A549 (cell line): ENCODE results near the gene NHLRC2. TPM values are rescaled to one million over a fixed set of nuclear protein-coding genes. Genes with fewer than 3 reads are reported as not detected.

ENCODE experiments used
- ATAC-seq, 2 experiments: fragments of 200-7000 bp in 1 of 2; fragments of >200 bp in 1 of 2; cut with Nextera tagmentation in 1 of 2; cut with Tn5 transposase in 1 of 2; 3 replicates each; pipeline versions ENCODE4 v1.8.0 to v1.9.1; 2018 to 2020; ENCODE audit warnings: mild to moderate bottlenecking in 1 of 2, moderate library complexity in 1 of 2
- CTCF ChIA-PET: fragments of 300-600 bp; sonication (Branson Sonifier 250); formaldehyde crosslinking; extraction: SDS; loops from one replicate; lab custom pipeline; 2021; ENCODE audit warnings: antibody characterized with exemption, inconsistent platforms; lab: Yijun Ruan, JAX
- POLR2A ChIA-PET: fragments of 350-600 bp; formaldehyde crosslinking; extraction: SDS; loops from one replicate; lab custom pipeline; 2021; ENCODE audit warnings: antibody characterized with exemption, inconsistent platforms; lab: Yijun Ruan, JAX
- DNase-seq, 2 experiments: peaks; one replicate each; pipeline versions ENCODE4 v3.0.0 to v3.0.0-alpha.2; 2011 to 2016; ENCODE audit warnings: low read depth in 1 of 2, low spot score in 1 of 2
- FAIRE-seq: peaks from 2 replicates; lab custom pipeline; 2011; peaks lifted over from hg19 to GRCh38; lab: Jason Lieb, UNC
- H3K27ac ChIP-seq, 2 experiments: fragments of >200 bp; sonication (Bioruptor Twin); formaldehyde crosslinking; 3 replicates each; pipeline ENCODE4 v1.5.1; 2016 to 2017
- H3K4me1 ChIP-seq: fragments of >200 bp; sonication (Bioruptor Twin); formaldehyde crosslinking; 3 replicates; pipeline ENCODE4 v1.6.1; 2016
- H3K4me2 ChIP-seq: fragments of >200 bp; sonication (Bioruptor Twin); formaldehyde crosslinking; 3 replicates; pipeline ENCODE4 v1.6.1; 2016
- H3K4me3 ChIP-seq: fragments of >200 bp; sonication (Bioruptor Twin); formaldehyde crosslinking; 3 replicates; pipeline ENCODE4 v1.5.1; 2016
- H3K9me3 ChIP-seq: fragments of >200 bp; sonication (Bioruptor Twin); formaldehyde crosslinking; 3 replicates; pipeline ENCODE4 v1.6.1; 2016
- BHLHE40 ChIP-seq: IDR thresholded peaks from 2 replicates; pipeline ENCODE4 v1.6.1; 2012; ENCODE audit warnings: low read depth, low read length, inconsistent platforms
- CBX2 ChIP-seq: fragments of 200-600 bp; sonication (generic); IDR thresholded peaks from 2 replicates; pipeline ENCODE4 v1.6.1; 2016; ENCODE audit warnings: low read depth, mild to moderate bottlenecking, borderline replicate concordance
- EHF ChIP-seq: fragments of 250-450 bp; sonication (Bioruptor Pico); IDR thresholded peaks from 2 replicates; pipeline ENCODE4 v1.5.0; 2020; ENCODE audit warnings: mild to moderate bottlenecking
- EP300 ChIP-seq, 2 experiments: fragments of >200 bp; sonication (Bioruptor Twin); formaldehyde crosslinking; IDR thresholded peaks; 2 replicates in 1 of 2; 3 replicates in 1 of 2; pipeline ENCODE4 v1.6.1; 2016 to 2017
- FOSL2 ChIP-seq, 2 experiments: fragments of 450-650 bp in 1 of 2; fragments of >200 bp in 1 of 2; sonication (Bioruptor Twin) in 1 of 2; formaldehyde crosslinking; IDR thresholded peaks; 2 replicates each; pipeline versions ENCODE4 v1.5.0 to v1.6.1; 2016 to 2020; ENCODE audit warnings: mild to moderate bottlenecking in 1 of 2, moderate library complexity in 1 of 2
- GATA3 ChIP-seq: IDR thresholded peaks from 2 replicates; pipeline ENCODE4 v1.6.1; 2012; ENCODE audit warnings: borderline replicate concordance
- HOXB5 ChIP-seq: fragments of 250-450 bp; sonication (Bioruptor Pico); IDR thresholded peaks from 2 replicates; pipeline ENCODE4 v1.5.0; 2020; ENCODE audit warnings: mild to moderate bottlenecking, moderate library complexity
- JUNB ChIP-seq: fragments of >200 bp; sonication (Bioruptor Twin); formaldehyde crosslinking; IDR thresholded peaks from 2 replicates; pipeline ENCODE4 v1.6.1; 2016
- MAFK ChIP-seq: fragments of 450-650 bp; IDR thresholded peaks from 2 replicates; pipeline ENCODE4 v1.6.1; 2014; ENCODE audit not compliant: partially characterized antibody
- NPAS2 ChIP-seq: fragments of 250-450 bp; sonication (Bioruptor Pico); IDR thresholded peaks from 2 replicates; pipeline ENCODE4 v1.8.0; 2022; ENCODE audit warnings: mild to moderate bottlenecking, moderate library complexity, borderline replicate concordance
- RAD21 ChIP-seq, 2 experiments: fragments of >200 bp in 1 of 2; sonication (Bioruptor Twin) in 1 of 2; formaldehyde crosslinking in 1 of 2; IDR thresholded peaks in 1 of 2; conservative IDR thresholded peaks in 1 of 2; 2 replicates in 1 of 2; 3 replicates in 1 of 2; pipeline ENCODE4 v1.6.1; 2012 to 2018; ENCODE audit warnings: inconsistent platforms in 1 of 2
- SMC3 ChIP-seq: fragments of >200 bp; sonication (Bioruptor Twin); formaldehyde crosslinking; IDR thresholded peaks from 3 replicates; pipeline ENCODE4 v1.6.1; 2018; ENCODE audit warnings: inconsistent platforms
- SREBF2 ChIP-seq: fragments of 450-650 bp; IDR thresholded peaks from 2 replicates; pipeline ENCODE4 v1.6.1; 2014; ENCODE audit warnings: mild to moderate bottlenecking, moderate library complexity
- TFCP2L1 ChIP-seq: fragments of 250-450 bp; sonication (Bioruptor Pico); IDR thresholded peaks from 2 replicates; pipeline ENCODE4 v1.5.0; 2021; ENCODE audit warnings: mild to moderate bottlenecking
- WGBS: methylation state at CpG from one replicate; pipeline ENCODE4 v1.1.6; 2017; ENCODE audit errors: missing lambda C conversion rate; 5-methylcytosine and 5-hydroxymethylcytosine counted together
- polyA plus RNA-seq, 4 experiments: library from polyadenylated mRNA; depleted of rRNA in 3 of 4; stranded (reverse); fragments of >200 nt; fragmentation: RNase III in 1 of 4; extraction: RNeasy Plus Mini Kit Qiagen cat#74134 plus additional on column Dnase treatment in 1 of 4; gene quantifications; 2 replicates in 3 of 4; 3 replicates in 1 of 4; pipeline ENCODE4 v1.2.3, GENCODE V29; 2011 to 2017
- TF ChIP-seq, protein P1 (sequence below): IDR thresholded peaks from 2 replicates; pipeline ENCODE4 v1.6.1; 2012
- TF ChIP-seq, protein P2 (sequence below): fragments of >200 bp; sonication (Bioruptor Twin); formaldehyde crosslinking; IDR thresholded peaks from 3 replicates; pipeline ENCODE4 v1.6.1; 2016
- TF ChIP-seq, protein P3 (sequence below): IDR thresholded peaks from 2 replicates; pipeline ENCODE4 v1.6.1; 2012; ENCODE audit warnings: low read depth, borderline replicate concordance
- TF ChIP-seq, protein P4 (sequence below): fragments of 250-450 bp; sonication (Bioruptor Pico); IDR thresholded peaks from 2 replicates; pipeline ENCODE4 v1.5.0; 2020; ENCODE audit warnings: low read depth, mild to moderate bottlenecking, moderate library complexity
- TF ChIP-seq, protein P5 (sequence below): fragments of 250-450 bp; sonication (Bioruptor Pico); IDR thresholded peaks from 2 replicates; pipeline ENCODE4 v1.5.0; 2021; ENCODE audit warnings: mild to moderate bottlenecking, moderate library complexity, borderline replicate concordance

The NHLRC2 gene
- polyA plus RNA-seq, 2 of the 4 experiments (the other 2 are of a cell fraction), result 4.9 to 17.3 TPM

DNA sequence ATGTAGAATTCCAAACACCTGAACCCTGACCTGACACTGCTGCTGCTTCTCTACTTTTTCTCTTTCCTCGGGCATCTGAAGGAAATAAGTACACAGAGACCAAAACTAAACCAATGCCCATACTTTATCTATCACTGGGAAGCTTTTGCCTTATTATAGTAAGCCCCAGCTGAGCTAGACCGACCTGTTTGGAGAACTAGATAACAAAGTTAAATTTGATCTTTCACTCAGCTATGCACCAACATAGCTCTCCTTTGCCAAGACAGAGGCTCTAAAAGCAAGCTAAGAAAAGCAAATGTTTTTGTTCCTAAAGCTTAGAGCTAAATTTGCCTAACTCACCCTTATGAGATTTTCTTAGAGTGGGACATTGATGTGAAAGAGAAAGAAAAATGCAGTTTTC is 39.1 kb downstream of the NHLRC2 start:
- no peak overlapping the region for H3K27ac ChIP-seq
- H3K4me2 ChIP-seq, result no peak overlapping the region
- FAIRE-seq (no peak), DNase-seq (no peak)
- POLR2A ChIA-PET, result no interaction called here
- WGBS, result 76% methylated on average over 2 of the region's 2 CpGs
- H3K4me3 ChIP-seq, result no peak overlapping the region
- peaks cover 14% of the 10 kb centered on the region; the same call in 2 of the 3 replicates for H3K4me1 ChIP-seq
- TF ChIP-seq HOXB5, result no peak
- no peak for TF ChIP-seq BHLHE40
- no peak for TF ChIP-seq SMC3
- TF ChIP-seq TFCP2L1 (CRISPR knock-in tag), result no peak
- TF ChIP-seq, protein P1, sequence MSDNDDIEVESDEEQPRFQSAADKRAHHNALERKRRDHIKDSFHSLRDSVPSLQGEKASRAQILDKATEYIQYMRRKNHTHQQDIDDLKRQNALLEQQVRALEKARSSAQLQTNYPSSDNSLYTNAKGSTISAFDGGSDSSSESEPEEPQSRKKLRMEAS, result no peak
- TF ChIP-seq EHF (CRISPR knock-in tag), result no peak
- TF ChIP-seq RAD21 (conservative IDR thresholded peaks at IDR 0.05 in 1 of 2, IDR thresholded peaks at IDR 0.05 in 1 of 2), result no peak
- TF ChIP-seq CBX2, result no peak
- TF ChIP-seq FOSL2 (IDR thresholded peaks at IDR 0.05), result no peak
- no peak for TF ChIP-seq FOSL2 (CRISPR knock-in tag; IDR thresholded peaks at IDR 0.05)
- TF ChIP-seq, protein P2, sequence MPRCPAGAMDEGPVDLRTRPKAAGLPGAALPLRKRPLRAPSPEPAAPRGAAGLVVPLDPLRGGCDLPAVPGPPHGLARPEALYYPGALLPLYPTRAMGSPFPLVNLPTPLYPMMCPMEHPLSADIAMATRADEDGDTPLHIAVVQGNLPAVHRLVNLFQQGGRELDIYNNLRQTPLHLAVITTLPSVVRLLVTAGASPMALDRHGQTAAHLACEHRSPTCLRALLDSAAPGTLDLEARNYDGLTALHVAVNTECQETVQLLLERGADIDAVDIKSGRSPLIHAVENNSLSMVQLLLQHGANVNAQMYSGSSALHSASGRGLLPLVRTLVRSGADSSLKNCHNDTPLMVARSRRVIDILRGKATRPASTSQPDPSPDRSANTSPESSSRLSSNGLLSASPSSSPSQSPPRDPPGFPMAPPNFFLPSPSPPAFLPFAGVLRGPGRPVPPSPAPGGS, result no peak
- no peak for TF ChIP-seq EP300 (IDR thresholded peaks at IDR 0.05)
- no peak for TF ChIP-seq SREBF2
- TF ChIP-seq, protein P3, sequence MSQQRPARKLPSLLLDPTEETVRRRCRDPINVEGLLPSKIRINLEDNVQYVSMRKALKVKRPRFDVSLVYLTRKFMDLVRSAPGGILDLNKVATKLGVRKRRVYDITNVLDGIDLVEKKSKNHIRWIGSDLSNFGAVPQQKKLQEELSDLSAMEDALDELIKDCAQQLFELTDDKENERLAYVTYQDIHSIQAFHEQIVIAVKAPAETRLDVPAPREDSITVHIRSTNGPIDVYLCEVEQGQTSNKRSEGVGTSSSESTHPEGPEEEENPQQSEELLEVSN, result no peak
- no peak for TF ChIP-seq MAFK
- TF ChIP-seq, protein P4, sequence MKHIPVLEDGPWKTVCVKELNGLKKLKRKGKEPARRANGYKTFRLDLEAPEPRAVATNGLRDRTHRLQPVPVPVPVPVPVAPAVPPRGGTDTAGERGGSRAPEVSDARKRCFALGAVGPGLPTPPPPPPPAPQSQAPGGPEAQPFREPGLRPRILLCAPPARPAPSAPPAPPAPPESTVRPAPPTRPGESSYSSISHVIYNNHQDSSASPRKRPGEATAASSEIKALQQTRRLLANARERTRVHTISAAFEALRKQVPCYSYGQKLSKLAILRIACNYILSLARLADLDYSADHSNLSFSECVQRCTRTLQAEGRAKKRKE (CRISPR knock-in tag), result no peak
- TF ChIP-seq, all 56 proteins: peak for 0
- no peaks in the 10 kb centered on the region for H3K9me3 ChIP-seq
- CTCF ChIA-PET, result interaction anchor here (1.4 to 1.5 kb wide), 2 partner anchors 9 to 15 kb away, joined by 4 read pairs; no protein-coding TSS in a partner anchor
- ATAC-seq, result no peak

DNA sequence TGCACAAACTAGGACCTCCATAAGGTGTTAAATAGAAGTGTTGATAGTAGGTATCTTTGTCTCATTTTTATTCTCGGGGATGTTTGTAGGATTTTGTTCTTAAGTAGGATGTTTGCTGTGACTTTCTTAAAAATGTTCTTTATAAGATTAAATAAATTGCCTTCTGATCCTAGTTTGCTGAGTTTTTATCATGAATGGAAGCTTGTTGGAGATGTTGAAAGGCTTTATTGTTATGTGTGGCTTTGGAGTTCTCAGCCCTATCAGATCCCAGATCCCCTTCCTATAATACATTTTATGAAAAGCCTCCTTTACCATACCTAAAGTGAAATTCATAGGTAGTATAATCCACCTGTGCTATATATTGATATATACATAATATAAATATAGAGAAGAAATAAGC is 40.1 kb downstream of the NHLRC2 start:
- Histone ChIP-seq H3K27ac (no peak overlapping the region), H3K4me1 (peaks cover 14% of the 10 kb centered on the region; the same call in 2 of the 3 replicates), H3K9me3 (no peaks in the 10 kb centered on the region), H3K4me2 (no peak overlapping the region), H3K4me3 (no peak overlapping the region)
- no peak for ATAC-seq
- ChIA-PET POLR2A (no interaction called here), CTCF (interaction anchor here (1.4 kb wide), 1 partner anchor 10 kb away, joined by 4 read pairs; no protein-coding TSS in a partner anchor)
- no peak for DNase-seq
- no peak for FAIRE-seq
- TF ChIP-seq, protein P5, sequence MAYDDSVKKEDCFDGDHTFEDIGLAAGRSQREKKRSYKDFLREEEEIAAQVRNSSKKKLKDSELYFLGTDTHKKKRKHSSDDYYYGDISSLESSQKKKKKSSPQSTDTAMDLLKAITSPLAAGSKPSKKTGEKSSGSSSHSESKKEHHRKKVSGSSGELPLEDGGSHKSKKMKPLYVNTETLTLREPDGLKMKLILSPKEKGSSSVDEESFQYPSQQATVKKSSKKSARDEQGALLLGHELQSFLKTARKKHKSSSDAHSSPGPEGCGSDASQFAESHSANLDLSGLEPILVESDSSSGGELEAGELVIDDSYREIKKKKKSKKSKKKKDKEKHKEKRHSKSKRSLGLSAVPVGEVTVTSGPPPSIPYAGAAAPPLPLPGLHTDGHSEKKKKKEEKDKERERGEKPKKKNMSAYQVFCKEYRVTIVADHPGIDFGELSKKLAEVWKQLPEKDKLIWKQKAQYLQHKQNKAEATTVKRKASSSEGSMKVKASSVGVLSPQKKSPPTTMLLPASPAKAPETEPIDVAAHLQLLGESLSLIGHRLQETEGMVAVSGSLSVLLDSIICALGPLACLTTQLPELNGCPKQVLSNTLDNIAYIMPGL (CRISPR knock-in tag), result no peak
- 97% methylated on average over 1 of the region's 1 CpG for WGBS

DNA sequence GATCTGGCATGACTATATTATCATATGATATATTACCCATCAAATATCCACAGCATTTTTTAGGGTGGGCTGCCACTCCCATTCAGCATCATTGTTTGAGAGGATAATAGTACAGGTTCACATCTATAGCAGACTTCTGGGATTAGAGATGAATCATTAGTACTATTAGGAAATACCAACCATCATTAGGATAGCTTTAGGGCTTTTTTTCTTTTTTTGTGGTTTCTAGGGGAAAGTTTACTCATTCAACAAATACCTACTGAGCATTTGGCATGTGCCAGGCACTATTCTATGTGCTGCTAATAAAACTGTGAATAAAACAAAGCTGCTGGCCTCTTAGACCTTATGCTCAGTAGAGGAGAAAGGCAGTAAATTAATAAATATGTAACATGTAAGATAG is 40.6 kb downstream of the NHLRC2 start:
- no peaks in the 10 kb centered on the region for H3K9me3 ChIP-seq
- 0 out of 6 replicates have a peak, but pooled peaks of 1 of the 2 experiments have one; percentile 30 for ATAC-seq
- ChIA-PET POLR2A (no interaction called here), CTCF (no interaction called here)
- TF ChIP-seq GATA3, result no peak
- no peak for TF ChIP-seq NPAS2 (CRISPR knock-in tag)
- TF ChIP-seq JUNB, result peak; percentile 45
- H3K27ac ChIP-seq, result no peak overlapping the region
- peaks cover 14% of the 10 kb centered on the region; the same call in 2 of the 3 replicates for H3K4me1 ChIP-seq
- H3K4me3 ChIP-seq, result no peak overlapping the region
- FAIRE-seq, result no peak
- H3K4me2 ChIP-seq, result no peak overlapping the region
- DNase-seq, result no peak
